Psoas muscle (tissue), 8 donors: Measurements from ENCODE around the gene STK39. TPM values are rescaled to one million over a fixed set of nuclear protein-coding genes. Genes with fewer than 3 reads are reported as not detected.

Source experiments
- ATAC-seq, 4 donors: fragments of 200-7000 bp; cut with Tn5 transposase; one replicate each; pipeline ENCODE4 v1.9.1; 2020; ENCODE audit warnings: moderate library complexity in 3 of 4, mild to moderate bottlenecking in 2 of 4
- DNase-seq, 2 donors: peaks; one replicate each; pipeline ENCODE4 v3.0.0-alpha.2; 2020
- H3K27ac ChIP-seq: fragments of 200-600 bp; one replicate; pipeline ENCODE4 v1.8.0; 2022
- H3K27me3 ChIP-seq, 3 donors: fragments of 200-600 bp in 1 of 3; one replicate each; pipeline versions ENCODE4 v1.6.1 to v1.8.0; 2013 to 2022; ENCODE audit warnings: low read length in 2 of 3, mild to moderate bottlenecking in 2 of 3, moderate library complexity in 1 of 3; ENCODE audit not compliant: insufficient read depth in 3 of 3
- H3K36me3 ChIP-seq, 2 donors: fragments of 200-600 bp in 1 of 2; one replicate each; pipeline versions ENCODE4 v1.6.1 to v1.8.0; 2013 to 2022; ENCODE audit warnings: low read depth in 1 of 2, mild to moderate bottlenecking in 1 of 2, moderate library complexity in 1 of 2; ENCODE audit not compliant: insufficient read depth in 1 of 2
- H3K4me1 ChIP-seq: fragments of 200-600 bp; one replicate; pipeline ENCODE4 v1.8.0; 2022
- H3K4me3 ChIP-seq: fragments of 200-600 bp; one replicate; pipeline ENCODE4 v1.8.0; 2022; ENCODE audit warnings: mild to moderate bottlenecking
- H3K9me3 ChIP-seq: fragments of 200-600 bp; one replicate; pipeline ENCODE4 v1.8.0; 2022
- CTCF ChIP-seq: fragments of 200-600 bp; IDR thresholded peaks from one replicate; pipeline ENCODE4 v1.8.0; 2022; ENCODE audit warnings: antibody characterized with exemption
- WGBS, 3 donors: extraction: QIAGEN DNeasy Blood & Tissue Kit; methylation state at CpG; one replicate each; pipeline versions ENCODE4 v1.1.6 to v1.1.7; 2013; 5-methylcytosine and 5-hydroxymethylcytosine counted together
- intact Hi-C, 2 donors: fragments of 100-400 bp; cut with DNase I; formaldehyde crosslinking; loops; one replicate each; pipeline versions ENCODE4 v1.11.0 to v1.14.2; 2022
- polyA plus RNA-seq, 3 donors: library from polyadenylated mRNA; stranded (reverse); fragments of 200-250 nt; gene quantifications; one replicate each; pipeline ENCODE4 v1.2.3, GENCODE V29; 2013
- total RNA-seq, 4 donors: library from RNA; stranded (reverse); fragmentation: NEBNext Ultra II Directional in 2 of 4; extraction: Animal tissue kit (Norgen Biotek cat#: 25700) in 2 of 4; gene quantifications; one replicate each; pipeline versions ENCODE4 v1.2.1 to v1.2.4, GENCODE V29; 2021 to 2023
- donor health status: healthy with polysubstance abuse.
- donor health status: DM: no; HTN: no; CAD: no; lungs with moderate emphysema.
- donor health status: Bipolar disorder and iron deficiency.
- donor health status: healthy.
- donor health status: DM: yes; HTN: yes; CAD: no.
- donor health status: DM: no; HTN: no; CAD: no.
- donor health status: DM: no; HTN: no; CAD: no.
- donor health status: DM: yes; HTN: yes; CAD: no.

STK39 gene
- total and polyA plus RNA-seq, 7 donors, result 2.3 to 10.0 (median 4.9) TPM

DNA sequence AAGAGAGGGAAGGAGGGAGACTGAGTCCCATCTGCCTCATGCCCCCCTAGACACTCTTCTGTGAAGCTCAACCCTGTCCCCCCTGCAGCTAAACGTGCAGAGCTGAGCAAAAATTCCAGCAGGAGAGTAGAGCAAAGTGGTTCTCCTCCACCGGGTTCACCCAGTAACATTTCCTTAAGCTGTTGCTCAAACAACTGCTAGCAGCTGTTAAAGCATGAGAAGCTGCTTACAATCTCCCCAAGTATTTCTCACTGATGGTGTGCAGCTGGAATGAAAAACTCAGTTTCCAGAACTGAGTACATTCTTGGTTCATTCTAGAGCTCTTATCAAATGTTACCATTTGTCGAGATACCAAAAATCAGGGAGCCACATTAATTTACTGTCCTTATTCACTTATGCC is 92.3 kb downstream of the STK39 start:
- Histone ChIP-seq H3K4me1 (no peaks in the 10 kb centered on the region), H3K9me3 (no peaks in the 10 kb centered on the region), H3K27ac (no peak overlapping the region), H3K36me3 (no peaks in the 10 kb centered on the region), H3K4me3 (no peak overlapping the region), H3K27me3 (no peaks in the 10 kb centered on the region)
- TF ChIP-seq CTCF, result no peak
- ATAC-seq (no peak), DNase-seq (no peak)
- intact Hi-C loops, result no loop called here
- WGBS, 3 donors, result 38 to 49% (median 44%) methylated on average over 3 of the region's 3 CpGs

DNA sequence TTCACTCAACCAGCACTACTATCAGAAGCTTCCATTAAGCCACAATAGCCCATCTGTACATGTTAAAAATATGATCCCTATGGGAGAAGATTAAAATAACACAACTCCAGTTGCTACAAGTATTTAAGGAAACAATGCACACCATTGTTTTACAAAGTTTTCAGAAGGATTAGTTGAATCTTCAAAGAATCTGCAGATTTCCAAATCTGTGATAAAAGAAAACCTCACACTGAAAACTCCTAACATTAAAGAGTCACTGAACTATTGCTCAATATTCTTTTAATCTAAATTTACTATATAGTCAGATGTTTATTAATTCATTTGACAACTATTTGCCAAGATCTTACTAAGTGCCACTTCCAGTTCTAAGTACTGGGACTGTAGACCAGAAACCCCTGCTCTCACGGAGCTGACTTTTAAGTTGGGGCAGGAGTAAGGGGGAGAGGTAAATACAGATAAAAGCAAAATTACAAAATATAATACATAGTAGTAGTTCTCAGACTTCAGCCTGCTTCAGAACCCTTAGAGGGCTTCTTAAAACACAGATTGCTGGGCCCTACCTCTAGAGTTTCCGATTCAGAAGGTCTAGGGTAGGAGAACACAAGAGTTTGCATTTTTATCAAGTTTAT is 94.4 kb downstream of the STK39 start:
- H3K36me3 ChIP-seq, result no peaks in the 10 kb centered on the region
- H3K4me3 ChIP-seq, result no peak overlapping the region
- no peaks in the 10 kb centered on the region for H3K9me3 ChIP-seq
- H3K27ac ChIP-seq, result no peak overlapping the region
- no peaks in the 10 kb centered on the region for H3K27me3 ChIP-seq
- no peak for ATAC-seq
- WGBS, 3 donors, result 94 to 96% (median 95%) methylated on average over 2 of the region's 2 CpGs
- intact Hi-C loops, result no loop called here
- no peak for DNase-seq
- H3K4me1 ChIP-seq, result no peaks in the 10 kb centered on the region
- TF ChIP-seq CTCF, result no peak

- no peaks in the 10 kb centered on the region for H3K36me3 ChIP-seq
- DNase-seq, result no peak
- H3K27me3 ChIP-seq, result no peaks in the 10 kb centered on the region
- WGBS, 3 donors, result 82 to 86% (median 85%) methylated on average over 6 of the region's 6 CpGs
- H3K27ac ChIP-seq, result no peak overlapping the region
- intact Hi-C loops, result no loop called here
- no peak for ATAC-seq
- H3K4me1 ChIP-seq, result no peaks in the 10 kb centered on the region
- no peak overlapping the region for H3K4me3 ChIP-seq
- no peaks in the 10 kb centered on the region for H3K9me3 ChIP-seq
- TF ChIP-seq CTCF, result no peak
Observed at GRCh38 chr2:168149986-168150385, 97.4 kb downstream of the STK39 start.

GRCh38 chr2:168149150-168149974 is 98.0 kb downstream of the STK39 start:
- no peak overlapping the region for H3K27ac ChIP-seq
- no peak for ATAC-seq
- WGBS, 3 donors, result 65 to 73% (median 69%) methylated on average over 5 of the region's 5 CpGs
- intact Hi-C loops, result no loop called here
- H3K4me1 ChIP-seq, result no peaks in the 10 kb centered on the region
- no peak overlapping the region for H3K4me3 ChIP-seq
- H3K36me3 ChIP-seq, result no peaks in the 10 kb centered on the region
- no peak for TF ChIP-seq CTCF
- no peaks in the 10 kb centered on the region for H3K9me3 ChIP-seq
- H3K27me3 ChIP-seq, result no peaks in the 10 kb centered on the region
- DNase-seq, result no peak
